Testis (tissue), 3 donors: ENCODE data around the gene PCGF1. TPM values are rescaled to one million over a fixed set of nuclear protein-coding genes. Genes with fewer than 3 reads are reported as not detected.

ENCODE experiments used
- DNase-seq: peaks from one replicate; pipeline ENCODE4 v3.0.0-alpha.2; 2019
- H3K27ac ChIP-seq, 2 donors: fragments of 200-600 bp; sonication (generic); one replicate each; pipeline ENCODE4 v1.5.1; 2019
- H3K27me3 ChIP-seq: fragments of 200-600 bp; sonication (generic); one replicate; pipeline ENCODE4 v1.5.1; 2019
- H3K36me3 ChIP-seq: fragments of 200-600 bp; sonication (generic); one replicate; pipeline ENCODE4 v1.5.1; 2017; ENCODE audit warnings: low read depth; ENCODE audit errors: missing control alignments
- H3K4me1 ChIP-seq: fragments of 200-600 bp; sonication (generic); one replicate; pipeline ENCODE4 v1.5.1; 2019
- H3K4me3 ChIP-seq, 2 donors: fragments of 200-600 bp; sonication (generic); one replicate each; pipeline ENCODE4 v1.5.1; 2017 to 2019
- H3K9me3 ChIP-seq: fragments of 200-600 bp; sonication (generic); one replicate; pipeline ENCODE4 v1.5.1; 2017
- POLR2A ChIP-seq: fragments of 450-650 bp; IDR thresholded peaks from one replicate; pipeline ENCODE4 v1.6.1; 2017; ENCODE audit warnings: antibody characterized with exemption, mild to moderate bottlenecking, moderate library complexity
- WGBS, 2 donors: methylation state at CpG; one replicate each; pipeline ENCODE4 v1.1.5; 2018; 5-methylcytosine and 5-hydroxymethylcytosine counted together
- intact Hi-C: fragments of 100-400 bp; cut with DNase I; formaldehyde crosslinking; loops from one replicate; pipeline ENCODE4 v1.15.1; 2023; ENCODE audit warnings: low total_unique reads
- polyA plus RNA-seq: library from polyadenylated mRNA; stranded (reverse); fragments of 350-450 nt; fragmentation: Illumina TruSeq; extraction: RNeasy Lipid Tissue Mini Kit (QIAGEN cat#74804); gene quantifications from one replicate; pipeline ENCODE4 v1.2.3, GENCODE V29; 2014; ENCODE audit warnings: low read depth, low replicate concordance; ENCODE audit not compliant: insufficient read depth
- total RNA-seq, 2 donors: library from RNA; depleted of rRNA; stranded (reverse); fragments of >200 nt; gene quantifications; one replicate each; pipeline ENCODE4 v1.2.3, GENCODE V29; 2016
- TF ChIP-seq, protein P1 (sequence below), 3 experiments: fragments of 450-650 bp in 2 of 3; fragments of 200-600 bp in 1 of 3; sonication (generic) in 1 of 3; IDR thresholded peaks; one replicate each; pipeline ENCODE4 v1.5.1; 2016 to 2019; ENCODE audit warnings: antibody characterized with exemption in 3 of 3, mild to moderate bottlenecking in 2 of 3, moderate library complexity in 1 of 3

PCGF1 gene
- total and polyA plus RNA-seq, 3 donors from 2014 or later, result 17.0 to 25.3 (median 20.1) TPM

DNA sequence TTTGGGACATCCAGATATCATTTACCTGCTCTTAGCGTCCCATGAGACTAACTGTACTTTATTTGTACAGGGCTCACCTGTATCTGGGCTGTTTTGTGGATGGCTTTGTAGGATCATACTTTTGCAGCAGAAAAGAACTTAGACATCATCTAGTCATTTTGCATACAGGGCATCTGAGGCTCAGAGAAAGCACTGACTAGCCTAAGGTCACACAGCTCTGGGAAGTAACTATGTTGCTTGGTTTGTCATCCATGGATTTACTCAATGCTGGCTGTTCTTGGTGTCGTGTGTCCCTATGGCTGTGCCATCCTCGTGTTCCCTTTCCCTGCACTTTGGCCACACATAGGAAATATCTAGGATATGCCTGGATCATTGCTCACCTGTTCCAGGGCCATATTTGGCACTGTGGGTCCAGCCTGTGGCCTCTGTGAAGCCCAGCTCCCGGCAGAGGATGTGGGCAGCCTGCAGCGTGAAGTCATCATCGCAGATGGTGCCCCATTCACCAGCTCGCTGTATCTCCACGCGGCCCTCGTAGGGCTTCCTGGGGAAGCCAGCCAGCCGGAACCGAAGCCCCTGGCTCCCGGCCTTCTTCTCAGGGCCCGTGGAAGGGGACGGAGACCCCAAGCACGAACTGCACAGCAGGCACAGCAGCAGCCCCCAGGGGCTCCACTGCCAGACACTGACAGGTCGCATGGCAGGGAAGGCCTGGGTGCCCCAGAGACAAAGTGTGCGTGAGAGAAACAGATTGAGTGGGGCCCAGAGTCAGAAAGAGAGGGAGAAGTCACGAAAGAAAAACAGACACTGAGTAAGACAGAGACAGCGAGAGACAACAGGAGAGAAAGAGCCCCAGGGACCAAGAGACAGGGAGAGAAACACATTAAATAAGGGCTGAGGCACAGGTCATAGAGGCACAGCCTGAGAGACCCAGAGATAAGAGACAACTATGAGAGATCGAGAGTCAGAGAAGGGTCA, 44.7 kb upstream of the PCGF1 start:
- H3K36me3 ChIP-seq, result no peaks in the 10 kb centered on the region
- no peak overlapping the region for H3K27ac ChIP-seq
- H3K4me3 ChIP-seq, result no peak overlapping the region
- WGBS, 2 donors, result 86 to 87% methylated on average over 19 to 21 of the region's 21 CpGs
- H3K9me3 ChIP-seq, result no peaks in the 10 kb centered on the region
- H3K27me3 ChIP-seq, result no peaks in the 10 kb centered on the region
- H3K4me1 ChIP-seq, result peaks cover 22% of the 10 kb centered on the region
- TF ChIP-seq POLR2A, result no peak
- TF ChIP-seq, protein P1, sequence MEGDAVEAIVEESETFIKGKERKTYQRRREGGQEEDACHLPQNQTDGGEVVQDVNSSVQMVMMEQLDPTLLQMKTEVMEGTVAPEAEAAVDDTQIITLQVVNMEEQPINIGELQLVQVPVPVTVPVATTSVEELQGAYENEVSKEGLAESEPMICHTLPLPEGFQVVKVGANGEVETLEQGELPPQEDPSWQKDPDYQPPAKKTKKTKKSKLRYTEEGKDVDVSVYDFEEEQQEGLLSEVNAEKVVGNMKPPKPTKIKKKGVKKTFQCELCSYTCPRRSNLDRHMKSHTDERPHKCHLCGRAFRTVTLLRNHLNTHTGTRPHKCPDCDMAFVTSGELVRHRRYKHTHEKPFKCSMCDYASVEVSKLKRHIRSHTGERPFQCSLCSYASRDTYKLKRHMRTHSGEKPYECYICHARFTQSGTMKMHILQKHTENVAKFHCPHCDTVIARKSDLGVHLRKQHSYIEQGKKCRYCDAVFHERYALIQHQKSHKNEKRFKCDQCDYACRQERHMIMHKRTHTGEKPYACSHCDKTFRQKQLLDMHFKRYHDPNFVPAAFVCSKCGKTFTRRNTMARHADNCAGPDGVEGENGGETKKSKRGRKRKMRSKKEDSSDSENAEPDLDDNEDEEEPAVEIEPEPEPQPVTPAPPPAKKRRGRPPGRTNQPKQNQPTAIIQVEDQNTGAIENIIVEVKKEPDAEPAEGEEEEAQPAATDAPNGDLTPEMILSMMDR (IDR thresholded peaks at IDR 0.05), result no peak
- intact Hi-C loops, result no loop called here
- no peak for DNase-seq

DNA sequence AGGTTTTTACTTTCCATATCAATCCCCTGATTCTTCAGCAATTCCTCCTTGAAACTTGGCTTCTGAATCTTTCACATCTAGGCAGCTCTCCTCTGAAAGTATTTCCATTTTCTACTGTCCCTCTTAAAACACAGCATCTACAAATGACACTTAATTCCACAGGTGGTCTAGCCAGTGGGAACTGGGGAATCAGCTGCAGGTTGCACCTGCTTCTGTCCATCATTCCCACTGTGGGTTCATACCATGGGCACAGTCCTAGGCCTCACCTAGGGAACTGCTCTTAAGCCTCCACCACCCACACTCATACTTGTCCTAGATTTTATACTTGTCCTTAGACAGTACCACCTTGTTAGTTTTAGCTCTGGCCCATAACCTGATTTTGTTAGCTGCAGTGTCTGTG, 44.0 kb upstream of the PCGF1 start:
- intact Hi-C loops, result no loop called here
- Histone ChIP-seq H3K36me3 (no peaks in the 10 kb centered on the region), H3K27me3 (no peaks in the 10 kb centered on the region), H3K27ac (no peak overlapping the region), H3K9me3 (no peaks in the 10 kb centered on the region), H3K4me1 (peaks cover 22% of the 10 kb centered on the region), H3K4me3 (no peak overlapping the region)
- DNase-seq, result no peak
- no peak for TF ChIP-seq POLR2A
- TF ChIP-seq, protein P1 (IDR thresholded peaks at IDR 0.05), result no peak

DNA sequence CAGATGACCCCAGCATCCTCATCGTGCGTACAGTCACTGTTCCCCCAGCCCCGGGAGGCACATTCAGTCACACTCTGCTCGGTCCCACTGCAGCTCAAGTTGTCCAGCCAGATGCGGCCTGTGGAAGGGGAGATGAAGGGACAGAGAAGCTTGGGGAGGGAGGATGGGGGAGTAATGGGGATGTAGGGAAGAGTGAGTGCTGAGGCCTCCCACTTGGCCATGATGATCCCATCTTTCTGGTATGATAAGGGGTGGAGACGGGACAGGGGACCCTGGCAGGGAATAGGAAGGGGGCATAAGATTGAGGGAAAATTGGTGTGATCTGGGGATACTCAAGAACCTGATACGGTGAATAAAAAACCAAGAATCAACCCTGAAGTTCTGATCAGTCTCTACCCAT, 42.7 kb upstream of the PCGF1 start:
- no peaks in the 10 kb centered on the region for H3K9me3 ChIP-seq
- H3K27ac ChIP-seq, result no peak overlapping the region
- peaks cover 22% of the 10 kb centered on the region for H3K4me1 ChIP-seq
- intact Hi-C loops, result no loop called here
- H3K36me3 ChIP-seq, result no peaks in the 10 kb centered on the region
- 86% methylated on average over 5 to 7 of the region's 7 CpGs for WGBS, 2 donors
- TF ChIP-seq POLR2A, result no peak
- TF ChIP-seq, protein P1 (IDR thresholded peaks at IDR 0.05), result no peak
- H3K27me3 ChIP-seq, result no peaks in the 10 kb centered on the region
- H3K4me3 ChIP-seq, result no peak overlapping the region
- DNase-seq, result no peak

DNA sequence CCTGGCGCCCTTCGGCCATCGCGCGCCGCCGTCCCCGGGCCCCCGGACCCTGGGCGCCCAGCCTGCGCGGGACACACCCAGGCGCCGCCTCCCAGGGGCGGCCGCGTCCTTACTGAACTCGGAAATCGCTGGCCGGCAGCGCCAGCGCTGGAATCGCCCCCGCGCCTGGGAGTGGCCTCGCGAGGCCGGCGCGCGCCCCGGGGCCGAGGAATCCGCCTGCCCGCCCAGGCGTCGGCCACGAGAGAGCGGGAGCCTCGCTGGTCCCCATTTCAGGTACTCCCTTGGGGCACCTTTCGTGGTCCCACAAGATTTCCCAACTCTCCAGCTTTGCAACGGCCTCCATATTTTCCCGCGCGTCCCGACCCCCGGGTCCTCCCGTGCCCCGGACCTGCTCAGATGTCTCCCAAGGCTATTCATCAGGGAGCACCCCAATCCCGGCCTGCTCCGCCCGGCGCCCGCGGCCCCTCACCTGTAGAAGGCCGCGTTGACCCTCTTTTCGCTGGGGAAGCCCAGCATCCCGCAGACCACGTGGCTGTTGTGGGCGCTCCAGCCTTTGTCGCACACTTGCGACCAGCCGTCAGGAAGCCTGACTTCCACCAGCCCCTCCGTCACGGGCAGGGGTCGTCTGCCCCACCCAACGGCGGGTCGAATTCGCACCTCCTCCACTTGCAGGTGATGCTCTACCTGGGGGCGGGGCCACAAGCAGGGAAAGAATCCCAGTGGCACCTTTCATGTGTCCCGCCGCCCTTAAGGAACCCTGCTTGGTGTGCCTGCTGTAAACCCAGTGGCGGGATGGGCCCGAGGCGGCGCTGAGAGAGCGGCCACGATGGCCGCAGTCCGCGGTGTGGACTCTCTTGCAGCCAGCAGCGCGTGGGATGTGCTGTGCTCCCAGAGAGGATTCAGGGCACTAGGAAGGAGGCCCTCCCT, 41.7 kb upstream of the PCGF1 start:
- H3K9me3 ChIP-seq, result no peaks in the 10 kb centered on the region
- 15 to 25% methylated on average over 19 to 84 of the region's 85 CpGs for WGBS, 2 donors
- H3K27ac ChIP-seq, result peak overlapping the region; percentile 11 to 66
- H3K4me3 ChIP-seq, result peak overlapping the region; percentile 49 to 64
- intact Hi-C loops, result no loop called here
- DNase-seq, result peak; percentile 75
- H3K4me1 ChIP-seq, result peaks cover 22% of the 10 kb centered on the region
- no peak for TF ChIP-seq POLR2A
- TF ChIP-seq, protein P1 (IDR thresholded peaks at IDR 0.05), result no peak
- no peaks in the 10 kb centered on the region for H3K27me3 ChIP-seq
- no peaks in the 10 kb centered on the region for H3K36me3 ChIP-seq
